Mucosa of descending colon (tissue), 3 donors: ENCODE data around the gene CFAP99. TPM values are rescaled to one million over a fixed set of nuclear protein-coding genes. Genes with fewer than 3 reads are reported as not detected.

Experiments
- ATAC-seq: fragments of 200-7000 bp; cut with Tn5 transposase; one replicate; pipeline ENCODE4 v1.9.1; 2020; ENCODE audit warnings: mild to moderate bottlenecking, moderate library complexity
- DNase-seq, 3 donors: peaks; one replicate each; pipeline ENCODE4 v3.0.0-alpha.2; 2020
- H3K36me3 ChIP-seq: fragments of 200-600 bp; one replicate; pipeline ENCODE4 v1.8.0; 2021; ENCODE audit warnings: low read depth, mild to moderate bottlenecking
- H3K4me1 ChIP-seq: fragments of 200-600 bp; one replicate; pipeline ENCODE4 v1.8.0; 2021; ENCODE audit warnings: low read depth, mild to moderate bottlenecking
- H3K4me3 ChIP-seq: fragments of 200-600 bp; one replicate; pipeline ENCODE4 v1.8.0; 2021; ENCODE audit warnings: mild to moderate bottlenecking
- H3K9me3 ChIP-seq: fragments of 200-600 bp; one replicate; pipeline ENCODE4 v1.8.0; 2021; ENCODE audit warnings: mild to moderate bottlenecking
- intact Hi-C, 2 donors: fragments of 100-400 bp; cut with DNase I in 1 of 2; cut with micrococcal nuclease in 1 of 2; formaldehyde crosslinking; loops; one replicate each; pipeline versions ENCODE4 v1.11.0 to v1.11.1; 2022; cut with DNase I, micrococcal nuclease
- total RNA-seq, 3 donors: library from RNA; stranded (reverse); fragmentation: NEBNext Ultra II Directional in 2 of 3; extraction: Animal tissue kit (Norgen Biotek cat#: 25700) in 2 of 3; gene quantifications; one replicate each; pipeline versions ENCODE4 v1.2.1 to v1.2.4, GENCODE V29; 2021 to 2023
- TF ChIP-seq, protein P1 (sequence below): fragments of 200-600 bp; IDR thresholded peaks from one replicate; pipeline ENCODE4 v1.8.0; 2022; ENCODE audit warnings: antibody characterized with exemption, mild to moderate bottlenecking
- donor health status: DM: no; HTN: no; CAD: no; lungs with moderate emphysema.
- donor health status: DM: no; HTN: no; CAD: no.
- donor health status: DM: no; HTN: yes; CAD: no.

Gene CFAP99
- total RNA-seq, 3 donors from 2014 or later: 1.2 to 1.3 (median 1.2) TPM

- intact Hi-C loops: no loop called here
- no peaks in the 10 kb centered on the region for H3K9me3 ChIP-seq
- DNase-seq (no peak), ATAC-seq (no peak)
- H3K4me3 ChIP-seq: no peak overlapping the region
- peaks cover 13% of the 10 kb centered on the region for H3K4me1 ChIP-seq
- TF ChIP-seq, protein P1, sequence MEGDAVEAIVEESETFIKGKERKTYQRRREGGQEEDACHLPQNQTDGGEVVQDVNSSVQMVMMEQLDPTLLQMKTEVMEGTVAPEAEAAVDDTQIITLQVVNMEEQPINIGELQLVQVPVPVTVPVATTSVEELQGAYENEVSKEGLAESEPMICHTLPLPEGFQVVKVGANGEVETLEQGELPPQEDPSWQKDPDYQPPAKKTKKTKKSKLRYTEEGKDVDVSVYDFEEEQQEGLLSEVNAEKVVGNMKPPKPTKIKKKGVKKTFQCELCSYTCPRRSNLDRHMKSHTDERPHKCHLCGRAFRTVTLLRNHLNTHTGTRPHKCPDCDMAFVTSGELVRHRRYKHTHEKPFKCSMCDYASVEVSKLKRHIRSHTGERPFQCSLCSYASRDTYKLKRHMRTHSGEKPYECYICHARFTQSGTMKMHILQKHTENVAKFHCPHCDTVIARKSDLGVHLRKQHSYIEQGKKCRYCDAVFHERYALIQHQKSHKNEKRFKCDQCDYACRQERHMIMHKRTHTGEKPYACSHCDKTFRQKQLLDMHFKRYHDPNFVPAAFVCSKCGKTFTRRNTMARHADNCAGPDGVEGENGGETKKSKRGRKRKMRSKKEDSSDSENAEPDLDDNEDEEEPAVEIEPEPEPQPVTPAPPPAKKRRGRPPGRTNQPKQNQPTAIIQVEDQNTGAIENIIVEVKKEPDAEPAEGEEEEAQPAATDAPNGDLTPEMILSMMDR: no peak
- no peaks in the 10 kb centered on the region for H3K36me3 ChIP-seq
These were observed 1.1 kb downstream of the CFAP99 start for GRCh38 chr4:2419814-2420213.

DNA sequence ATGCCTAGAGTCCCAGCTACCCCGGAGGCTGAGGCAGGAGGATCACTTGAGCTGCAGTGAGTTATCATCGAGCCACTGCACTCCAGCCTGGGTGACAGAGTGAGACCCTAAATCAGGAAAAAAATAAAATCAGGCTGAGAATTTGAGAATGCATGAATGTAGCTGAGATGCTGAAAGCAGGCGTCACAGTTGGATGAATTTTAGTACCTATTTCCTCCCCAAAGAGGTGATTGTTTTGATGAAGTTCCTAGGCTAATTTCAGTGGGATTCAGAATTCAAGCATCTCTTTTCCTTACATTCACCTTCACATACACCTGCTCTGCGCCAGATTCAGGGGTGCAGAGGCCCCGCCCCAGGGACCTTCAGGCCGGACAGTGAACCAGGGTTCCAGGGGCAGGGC, 3.2 kb downstream of the CFAP99 start:
- Histone ChIP-seq H3K36me3 (no peaks in the 10 kb centered on the region), H3K9me3 (no peaks in the 10 kb centered on the region), H3K4me1 (peaks cover 13% of the 10 kb centered on the region), H3K4me3 (no peak overlapping the region)
- no peak for ATAC-seq
- DNase-seq: no peak
- intact Hi-C loops: no loop called here
- TF ChIP-seq, protein P1: no peak

- peaks cover 7% of the 10 kb centered on the region for H3K4me1 ChIP-seq
- H3K36me3 ChIP-seq: no peaks in the 10 kb centered on the region
- DNase-seq (peak in 1 of 3 donors; percentile 23), ATAC-seq (no peak)
- TF ChIP-seq, protein P1: no peak
- H3K9me3 ChIP-seq: no peaks in the 10 kb centered on the region
- intact Hi-C loops: no loop called here
- H3K4me3 ChIP-seq: no peak overlapping the region
These were observed 4.3 kb downstream of the CFAP99 start for GRCh38 chr4:2423066-2423465.

DNA sequence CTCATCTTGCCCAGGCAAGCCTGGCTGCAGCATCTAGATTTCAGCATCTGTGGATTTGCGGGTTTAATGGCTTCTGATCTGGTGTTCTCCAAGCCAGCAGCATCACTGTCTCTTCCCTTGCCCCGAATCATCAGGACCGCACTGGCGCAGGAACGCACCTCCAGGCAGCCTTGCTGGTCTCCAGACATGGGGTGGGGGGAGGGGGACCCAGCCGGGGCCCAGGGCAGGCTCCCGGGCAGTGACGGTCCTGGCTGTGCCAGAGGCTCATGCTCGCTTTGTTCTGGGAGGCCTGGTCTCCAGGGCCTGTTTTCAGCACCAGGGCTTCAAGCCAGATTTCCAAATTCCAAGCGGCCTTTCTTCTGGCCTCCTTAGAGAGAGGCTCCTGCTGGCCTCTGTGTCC, 4.9 kb downstream of the CFAP99 start:
- intact Hi-C loops: no loop called here
- H3K4me3 ChIP-seq: no peak overlapping the region

DNA sequence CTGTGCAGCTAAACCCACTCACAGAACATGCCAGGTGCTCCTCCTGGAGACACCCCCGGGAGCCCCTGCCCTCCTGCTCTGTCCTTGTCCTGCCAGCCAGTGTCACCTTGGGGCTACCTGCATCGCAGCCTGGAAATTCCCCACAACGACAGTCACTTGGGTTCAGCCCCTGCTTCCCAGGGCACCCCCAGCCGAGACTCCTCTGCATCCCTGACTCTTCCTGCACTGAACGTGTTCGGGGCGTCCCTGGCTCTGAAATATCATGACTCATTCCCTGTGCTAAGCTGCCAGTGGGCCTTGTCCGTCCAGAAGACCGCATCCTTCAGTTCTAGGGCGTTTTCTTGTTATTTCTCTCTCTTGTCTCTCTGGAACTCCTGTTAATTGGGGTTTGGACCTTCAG, 5.8 kb downstream of the CFAP99 start:
- DNase-seq (peak in 1 of 3 donors; percentile 9), ATAC-seq (no peak)
- Histone ChIP-seq H3K36me3 (no peaks in the 10 kb centered on the region), H3K9me3 (no peaks in the 10 kb centered on the region), H3K4me1 (peaks cover under 1% of the 10 kb centered on the region), H3K4me3 (no peak overlapping the region)
- intact Hi-C loops: no loop called here
- TF ChIP-seq, protein P1: no peak

More for the DNA sequence above, 4.9 kb downstream of the CFAP99 start:
- H3K36me3 ChIP-seq: no peaks in the 10 kb centered on the region
- ATAC-seq (no peak), DNase-seq (peak in 1 of 3 donors; percentile 13)
- H3K9me3 ChIP-seq: no peaks in the 10 kb centered on the region
- H3K4me1 ChIP-seq: peaks cover 7% of the 10 kb centered on the region
- TF ChIP-seq, protein P1: no peak
